Omental fat pad (tissue), 4 donors: Measurements from ENCODE around the gene MLX. TPM values are rescaled to one million over a fixed set of nuclear protein-coding genes. Genes with fewer than 3 reads are reported as not detected.

Source experiments
- ATAC-seq: fragments of 150-250 bp; one replicate; pipeline ENCODE4 v1.9.1; 2016; ENCODE audit warnings: mild to moderate bottlenecking, moderate library complexity; ENCODE audit not compliant: low FRiP score
- DNase-seq: peaks from one replicate; pipeline ENCODE4 v3.0.0-alpha.2; 2019; ENCODE audit warnings: low spot score
- CTCF ChIP-seq, 3 donors: fragments of 450-650 bp; IDR thresholded peaks; one replicate each; pipeline ENCODE4 v1.5.1; 2016 to 2017; ENCODE audit warnings: antibody characterized with exemption in 3 of 3, mild to moderate bottlenecking in 3 of 3, moderate library complexity in 2 of 3
- total RNA-seq, 4 donors: library from RNA; depleted of rRNA; stranded (reverse); fragments of >200 nt; gene quantifications; one replicate each; pipeline ENCODE4 v1.1.0, GENCODE V29; 2016

The MLX gene
- total RNA-seq, 4 donors from 2014 or later: 41.8 to 53.0 (median 50.3) TPM

GRCh38 chr17:42521036-42521435, 45.9 kb upstream of the MLX start:
- ATAC-seq (no peak), DNase-seq (no peak)
- no peak for TF ChIP-seq CTCF (IDR thresholded peaks at IDR 0.05)

GRCh38 chr17:42521666-42522262, 45.1 kb upstream of the MLX start:
- DNase-seq: no peak
- no peak for TF ChIP-seq CTCF (IDR thresholded peaks at IDR 0.05)

GRCh38 chr17:42522263-42522790, 44.6 kb upstream of the MLX start:
- DNase-seq (no peak), ATAC-seq (no peak)
- TF ChIP-seq CTCF (IDR thresholded peaks at IDR 0.05): no peak

More at GRCh38 chr17:42521666-42522262, 45.1 kb upstream of the MLX start:
- no peak for ATAC-seq

GRCh38 chr17:42522798-42523278, 44.1 kb upstream of the MLX start:
- DNase-seq (no peak), ATAC-seq (no peak)
- no peak for TF ChIP-seq CTCF (IDR thresholded peaks at IDR 0.05)

- TF ChIP-seq CTCF (IDR thresholded peaks at IDR 0.05): no peak
- ATAC-seq (no peak), DNase-seq (no peak)
Observed at GRCh38 chr17:42525221-42525620, 41.7 kb upstream of the MLX start.

GRCh38 chr17:42526031-42526444, 40.9 kb upstream of the MLX start:
- no peak for ATAC-seq
- no peak for TF ChIP-seq CTCF (IDR thresholded peaks at IDR 0.05)
- no peak for DNase-seq

- ATAC-seq: no peak
- DNase-seq: no peak
Observed at GRCh38 chr17:42527932-42528331, 39.0 kb upstream of the MLX start.

More at GRCh38 chr17:42527932-42528331, 39.0 kb upstream of the MLX start:
- no peak for TF ChIP-seq CTCF (IDR thresholded peaks at IDR 0.05)
